ENCODE measurements around the gene RAPGEF2.

The RAPGEF2 gene

GRCh38 chr4:159199826-159200225 is 96.9 kb downstream of the RAPGEF2 start:
- no peak overlapping the region for H3K27ac ChIP-seq (ENCODE audit: low read depth, low read length)
- no peak overlapping the region for H3K9ac ChIP-seq (ENCODE audit: low read length)
- H3K4me1 ChIP-seq (ENCODE audit: control insufficient read depth, insufficient read depth, low read length), result peaks cover 23% of the 10 kb centered on the region
- no peak overlapping the region for H3K4me3 ChIP-seq (ENCODE audit: low read depth, low read length)
- H3K9me3 ChIP-seq (ENCODE audit: control insufficient read depth, insufficient read depth, low read depth, low read length), result no peaks in the 10 kb centered on the region
- H3K36me3 ChIP-seq (ENCODE audit: control insufficient read depth, insufficient read depth, low read length), result no peaks in the 10 kb centered on the region
- no peaks in the 10 kb centered on the region for H3K27me3 ChIP-seq (ENCODE audit: control insufficient read depth, insufficient read depth, low read length)

GRCh38 chr4:159201168-159201567 is 98.3 kb downstream of the RAPGEF2 start:
- H3K27me3 ChIP-seq (ENCODE audit: control insufficient read depth, insufficient read depth, low read length), result no peaks in the 10 kb centered on the region
- no peak overlapping the region for H3K9ac ChIP-seq (ENCODE audit: low read length)
- H3K9me3 ChIP-seq (ENCODE audit: control insufficient read depth, insufficient read depth, low read depth, low read length), result no peaks in the 10 kb centered on the region
- no peak overlapping the region for H3K4me3 ChIP-seq (ENCODE audit: low read depth, low read length)
- no peaks in the 10 kb centered on the region for H3K36me3 ChIP-seq (ENCODE audit: control insufficient read depth, insufficient read depth, low read length)
- peaks cover 23% of the 10 kb centered on the region for H3K4me1 ChIP-seq (ENCODE audit: control insufficient read depth, insufficient read depth, low read length)
- H3K27ac ChIP-seq (ENCODE audit: low read depth, low read length), result no peak overlapping the region

- Histone ChIP-seq H3K27me3 (ENCODE audit: control insufficient read depth, insufficient read depth, low read length) (no peaks in the 10 kb centered on the region), H3K9me3 (ENCODE audit: control insufficient read depth, insufficient read depth, low read depth, low read length) (no peaks in the 10 kb centered on the region), H3K4me1 (ENCODE audit: control insufficient read depth, insufficient read depth, low read length) (peaks cover 11% of the 10 kb centered on the region), H3K27ac (ENCODE audit: low read depth, low read length) (no peak overlapping the region), H3K36me3 (ENCODE audit: control insufficient read depth, insufficient read depth, low read length) (no peaks in the 10 kb centered on the region), H3K4me3 (ENCODE audit: low read depth, low read length) (no peak overlapping the region), H3K9ac (ENCODE audit: low read length) (no peak overlapping the region)
Observed at GRCh38 chr4:159204566-159204965, 101.7 kb downstream of the RAPGEF2 start.

- Histone ChIP-seq H3K27ac (ENCODE audit: low read depth, low read length) (no peak overlapping the region), H3K27me3 (ENCODE audit: control insufficient read depth, insufficient read depth, low read length) (no peaks in the 10 kb centered on the region), H3K9ac (ENCODE audit: low read length) (no peak overlapping the region), H3K4me1 (ENCODE audit: control insufficient read depth, insufficient read depth, low read length) (peaks cover 13% of the 10 kb centered on the region), H3K4me3 (ENCODE audit: low read depth, low read length) (no peak overlapping the region), H3K9me3 (ENCODE audit: control insufficient read depth, insufficient read depth, low read depth, low read length) (no peaks in the 10 kb centered on the region), H3K36me3 (ENCODE audit: control insufficient read depth, insufficient read depth, low read length) (no peaks in the 10 kb centered on the region)
Observed at GRCh38 chr4:159205466-159205865, 102.6 kb downstream of the RAPGEF2 start.

GRCh38 chr4:159206427-159206871 is 103.6 kb downstream of the RAPGEF2 start:
- H3K4me1 ChIP-seq (ENCODE audit: control insufficient read depth, insufficient read depth, low read length), result peaks cover 19% of the 10 kb centered on the region
- H3K36me3 ChIP-seq (ENCODE audit: control insufficient read depth, insufficient read depth, low read length), result no peaks in the 10 kb centered on the region
- no peaks in the 10 kb centered on the region for H3K27me3 ChIP-seq (ENCODE audit: control insufficient read depth, insufficient read depth, low read length)
- H3K4me3 ChIP-seq (ENCODE audit: low read depth, low read length), result no peak overlapping the region
- no peak overlapping the region for H3K9ac ChIP-seq (ENCODE audit: low read length)
- H3K27ac ChIP-seq (ENCODE audit: low read depth, low read length), result no peak overlapping the region
- H3K9me3 ChIP-seq (ENCODE audit: control insufficient read depth, insufficient read depth, low read depth, low read length), result no peaks in the 10 kb centered on the region

- H3K4me1 ChIP-seq (ENCODE audit: control insufficient read depth, insufficient read depth, low read length), result peaks cover 13% of the 10 kb centered on the region
- H3K4me3 ChIP-seq (ENCODE audit: low read depth, low read length), result no peak overlapping the region
- H3K27ac ChIP-seq (ENCODE audit: low read depth, low read length), result no peak overlapping the region
- H3K36me3 ChIP-seq (ENCODE audit: control insufficient read depth, insufficient read depth, low read length), result no peaks in the 10 kb centered on the region
- no peak overlapping the region for H3K9ac ChIP-seq (ENCODE audit: low read length)
- H3K27me3 ChIP-seq (ENCODE audit: control insufficient read depth, insufficient read depth, low read length), result no peaks in the 10 kb centered on the region
- no peaks in the 10 kb centered on the region for H3K9me3 ChIP-seq (ENCODE audit: control insufficient read depth, insufficient read depth, low read depth, low read length)
Observed at GRCh38 chr4:159209249-159209648, 106.4 kb downstream of the RAPGEF2 start.

- H3K36me3 ChIP-seq (ENCODE audit: control insufficient read depth, insufficient read depth, low read length), result no peaks in the 10 kb centered on the region
- H3K4me1 ChIP-seq (ENCODE audit: control insufficient read depth, insufficient read depth, low read length), result peaks cover 8% of the 10 kb centered on the region
- no peaks in the 10 kb centered on the region for H3K27me3 ChIP-seq (ENCODE audit: control insufficient read depth, insufficient read depth, low read length)
- H3K4me3 ChIP-seq (ENCODE audit: low read depth, low read length), result no peak overlapping the region
- H3K9ac ChIP-seq (ENCODE audit: low read length), result no peak overlapping the region
- H3K27ac ChIP-seq (ENCODE audit: low read depth, low read length), result no peak overlapping the region
- no peaks in the 10 kb centered on the region for H3K9me3 ChIP-seq (ENCODE audit: control insufficient read depth, insufficient read depth, low read depth, low read length)
Observed at GRCh38 chr4:159210975-159211374, 108.1 kb downstream of the RAPGEF2 start.

- Histone ChIP-seq H3K4me1 (ENCODE audit: control insufficient read depth, insufficient read depth, low read length) (peaks cover 8% of the 10 kb centered on the region), H3K9ac (ENCODE audit: low read length) (no peak overlapping the region), H3K4me3 (ENCODE audit: low read depth, low read length) (no peak overlapping the region), H3K27me3 (ENCODE audit: control insufficient read depth, insufficient read depth, low read length) (no peaks in the 10 kb centered on the region), H3K36me3 (ENCODE audit: control insufficient read depth, insufficient read depth, low read length) (no peaks in the 10 kb centered on the region), H3K27ac (ENCODE audit: low read depth, low read length) (no peak overlapping the region), H3K9me3 (ENCODE audit: control insufficient read depth, insufficient read depth, low read depth, low read length) (no peaks in the 10 kb centered on the region)
Observed at GRCh38 chr4:159212675-159213293, 109.9 kb downstream of the RAPGEF2 start.

GRCh38 chr4:159216834-159217233 is 114.0 kb downstream of the RAPGEF2 start:
- Histone ChIP-seq H3K9ac (ENCODE audit: low read length) (no peak overlapping the region), H3K27me3 (ENCODE audit: control insufficient read depth, insufficient read depth, low read length) (no peaks in the 10 kb centered on the region), H3K27ac (ENCODE audit: low read depth, low read length) (no peak overlapping the region), H3K9me3 (ENCODE audit: control insufficient read depth, insufficient read depth, low read depth, low read length) (no peaks in the 10 kb centered on the region), H3K4me1 (ENCODE audit: control insufficient read depth, insufficient read depth, low read length) (no peaks in the 10 kb centered on the region), H3K4me3 (ENCODE audit: low read depth, low read length) (no peak overlapping the region), H3K36me3 (ENCODE audit: control insufficient read depth, insufficient read depth, low read length) (no peaks in the 10 kb centered on the region)

GRCh38 chr4:159219862-159220261 is 117.0 kb downstream of the RAPGEF2 start:
- H3K36me3 ChIP-seq (ENCODE audit: control insufficient read depth, insufficient read depth, low read length), result no peaks in the 10 kb centered on the region
- peaks cover 7% of the 10 kb centered on the region for H3K4me1 ChIP-seq (ENCODE audit: control insufficient read depth, insufficient read depth, low read length)
- no peaks in the 10 kb centered on the region for H3K27me3 ChIP-seq (ENCODE audit: control insufficient read depth, insufficient read depth, low read length)
- no peak overlapping the region for H3K9ac ChIP-seq (ENCODE audit: low read length)
- no peaks in the 10 kb centered on the region for H3K9me3 ChIP-seq (ENCODE audit: control insufficient read depth, insufficient read depth, low read depth, low read length)
- no peak overlapping the region for H3K27ac ChIP-seq (ENCODE audit: low read depth, low read length)
- H3K4me3 ChIP-seq (ENCODE audit: low read depth, low read length), result no peak overlapping the region

- H3K27me3 ChIP-seq (ENCODE audit: control insufficient read depth, insufficient read depth, low read length), result no peaks in the 10 kb centered on the region
Observed at GRCh38 chr4:159220353-159220752, 117.5 kb downstream of the RAPGEF2 start.

More at GRCh38 chr4:159220353-159220752, 117.5 kb downstream of the RAPGEF2 start:
- H3K9me3 ChIP-seq (ENCODE audit: control insufficient read depth, insufficient read depth, low read depth, low read length), result no peaks in the 10 kb centered on the region
- no peaks in the 10 kb centered on the region for H3K36me3 ChIP-seq (ENCODE audit: control insufficient read depth, insufficient read depth, low read length)
- H3K27ac ChIP-seq (ENCODE audit: low read depth, low read length), result no peak overlapping the region
- H3K9ac ChIP-seq (ENCODE audit: low read length), result no peak overlapping the region
- no peak overlapping the region for H3K4me3 ChIP-seq (ENCODE audit: low read depth, low read length)
- peaks cover 7% of the 10 kb centered on the region for H3K4me1 ChIP-seq (ENCODE audit: control insufficient read depth, insufficient read depth, low read length)

Measured in HUES6 (cell line).